Osteoblast (primary cell): ENCODE measurements around the gene SELE. TPM values are rescaled to one million over a fixed set of nuclear protein-coding genes. Genes with fewer than 3 reads are reported as not detected.
"Not testable (repeated sequence)": the region's sequence is repeated elsewhere in the genome, so short reads cannot be mapped to it uniquely, and the experiment has no call there.

Experiments
- DNase-seq: peaks from one replicate; pipeline ENCODE4 v3.0.0; 2011; ENCODE audit warnings: low spot score, mixed read lengths; ENCODE audit not compliant: insufficient read length; ENCODE audit errors: missing footprints
- H2AFZ ChIP-seq: 2 replicates; pipeline ENCODE4 v1.6.0; 2011; ENCODE audit warnings: mild to moderate bottlenecking, low read length
- H3K27ac ChIP-seq: 2 replicates; pipeline ENCODE4 v1.5.1; 2011; ENCODE audit warnings: mild to moderate bottlenecking, low read depth, low read length, moderate library complexity
- H3K27me3 ChIP-seq: 2 replicates; pipeline ENCODE4 v1.6.0; 2012; ENCODE audit warnings: mild to moderate bottlenecking, control low read depth, inconsistent platforms, low read length, moderate library complexity; ENCODE audit not compliant: insufficient read depth
- H3K36me3 ChIP-seq: 2 replicates; pipeline ENCODE4 v1.5.1; 2011; ENCODE audit warnings: mild to moderate bottlenecking, low read length, control low read depth, moderate library complexity; ENCODE audit not compliant: insufficient read depth
- H3K4me1 ChIP-seq: 2 replicates; pipeline ENCODE4 v1.5.1; 2011; ENCODE audit warnings: mild to moderate bottlenecking, low read length, control low read depth, moderate library complexity; ENCODE audit not compliant: insufficient read depth
- H3K4me2 ChIP-seq: 2 replicates; pipeline ENCODE4 v1.6.0; 2011; ENCODE audit warnings: mild to moderate bottlenecking, low read length; ENCODE audit not compliant: insufficient read depth
- H3K4me3 ChIP-seq: fragments of 200-600 bp; sonication (generic); 3 replicates; pipeline ENCODE4 v1.5.1; 2012; ENCODE audit warnings: mild to moderate bottlenecking, low read length, inconsistent platforms; ENCODE audit not compliant: insufficient read depth
- H3K79me2 ChIP-seq: 2 replicates; pipeline ENCODE4 v1.6.0; 2012; ENCODE audit warnings: mild to moderate bottlenecking, low read length, control low read depth, inconsistent platforms; ENCODE audit not compliant: insufficient read depth
- H3K9me3 ChIP-seq: 2 replicates; pipeline ENCODE4 v1.5.1; 2011; ENCODE audit warnings: low read depth, low read length, control low read depth
- H4K20me1 ChIP-seq: 2 replicates; pipeline ENCODE4 v1.6.0; 2012; ENCODE audit warnings: mild to moderate bottlenecking, low read length, control low read depth; ENCODE audit not compliant: insufficient read depth
- total RNA-seq: library from RNA; depleted of rRNA; stranded (reverse); fragments of >200 nt; gene quantifications from 2 replicates; pipeline ENCODE4 v1.2.3, GENCODE V29; 2012
- TF ChIP-seq, protein P1 (sequence below): IDR thresholded peaks from 2 replicates; pipeline ENCODE4 v1.5.1; 2011; ENCODE audit warnings: mild to moderate bottlenecking, low read depth, low read length, moderate library complexity; ENCODE audit errors: extremely low read depth

Gene SELE
- total RNA-seq, 1 donor: not detected

DNA sequence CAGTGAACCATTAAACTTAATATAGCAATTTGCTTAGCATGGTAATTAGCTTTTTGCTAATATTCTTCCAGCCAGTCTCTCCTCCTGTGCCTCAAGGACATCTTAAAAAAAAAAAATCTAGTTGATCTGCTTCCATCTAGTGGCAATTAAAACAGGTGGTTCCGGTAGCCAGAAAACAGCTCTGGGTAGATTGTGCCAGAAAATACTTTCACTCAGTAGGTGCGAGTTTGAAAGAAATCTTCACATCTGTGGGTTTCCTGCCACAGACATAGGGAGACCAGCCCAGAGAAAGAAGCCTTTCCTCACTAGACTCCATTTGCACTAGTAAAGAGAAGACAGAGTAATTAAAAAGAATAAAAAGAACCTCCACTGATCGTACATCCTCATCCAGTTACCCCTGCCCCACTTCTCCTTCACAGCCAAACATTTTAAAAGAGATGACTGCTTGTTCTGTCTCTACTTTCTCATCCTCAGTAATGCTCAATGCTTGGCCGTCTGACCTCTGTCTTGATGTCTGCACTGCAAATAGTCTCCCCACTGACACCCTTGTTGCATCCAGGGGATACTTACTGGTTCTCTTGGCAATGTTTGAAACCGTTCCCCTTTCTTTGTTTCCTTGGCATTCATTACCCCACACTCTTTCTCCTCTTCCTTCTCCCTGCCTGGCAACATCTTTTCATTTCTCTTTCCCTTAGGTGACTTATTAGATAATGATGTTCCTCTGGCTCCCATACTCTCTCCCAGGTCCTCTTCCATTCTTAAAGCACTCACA, 39.4 kb downstream of the SELE start:
- Histone ChIP-seq H2AFZ (no peak overlapping the region), H4K20me1 (no peaks in the 10 kb centered on the region), H3K27ac (no peak overlapping the region), H3K4me3 (no peak overlapping the region), H3K4me1 (no peaks in the 10 kb centered on the region), H3K4me2 (no peak overlapping the region), H3K79me2 (no peaks in the 10 kb centered on the region), H3K9me3 (no peaks in the 10 kb centered on the region), H3K27me3 (no peaks in the 10 kb centered on the region), H3K36me3 (no peaks in the 10 kb centered on the region)
- no peak for DNase-seq
- TF ChIP-seq, protein P1, sequence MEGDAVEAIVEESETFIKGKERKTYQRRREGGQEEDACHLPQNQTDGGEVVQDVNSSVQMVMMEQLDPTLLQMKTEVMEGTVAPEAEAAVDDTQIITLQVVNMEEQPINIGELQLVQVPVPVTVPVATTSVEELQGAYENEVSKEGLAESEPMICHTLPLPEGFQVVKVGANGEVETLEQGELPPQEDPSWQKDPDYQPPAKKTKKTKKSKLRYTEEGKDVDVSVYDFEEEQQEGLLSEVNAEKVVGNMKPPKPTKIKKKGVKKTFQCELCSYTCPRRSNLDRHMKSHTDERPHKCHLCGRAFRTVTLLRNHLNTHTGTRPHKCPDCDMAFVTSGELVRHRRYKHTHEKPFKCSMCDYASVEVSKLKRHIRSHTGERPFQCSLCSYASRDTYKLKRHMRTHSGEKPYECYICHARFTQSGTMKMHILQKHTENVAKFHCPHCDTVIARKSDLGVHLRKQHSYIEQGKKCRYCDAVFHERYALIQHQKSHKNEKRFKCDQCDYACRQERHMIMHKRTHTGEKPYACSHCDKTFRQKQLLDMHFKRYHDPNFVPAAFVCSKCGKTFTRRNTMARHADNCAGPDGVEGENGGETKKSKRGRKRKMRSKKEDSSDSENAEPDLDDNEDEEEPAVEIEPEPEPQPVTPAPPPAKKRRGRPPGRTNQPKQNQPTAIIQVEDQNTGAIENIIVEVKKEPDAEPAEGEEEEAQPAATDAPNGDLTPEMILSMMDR: no peak

DNA sequence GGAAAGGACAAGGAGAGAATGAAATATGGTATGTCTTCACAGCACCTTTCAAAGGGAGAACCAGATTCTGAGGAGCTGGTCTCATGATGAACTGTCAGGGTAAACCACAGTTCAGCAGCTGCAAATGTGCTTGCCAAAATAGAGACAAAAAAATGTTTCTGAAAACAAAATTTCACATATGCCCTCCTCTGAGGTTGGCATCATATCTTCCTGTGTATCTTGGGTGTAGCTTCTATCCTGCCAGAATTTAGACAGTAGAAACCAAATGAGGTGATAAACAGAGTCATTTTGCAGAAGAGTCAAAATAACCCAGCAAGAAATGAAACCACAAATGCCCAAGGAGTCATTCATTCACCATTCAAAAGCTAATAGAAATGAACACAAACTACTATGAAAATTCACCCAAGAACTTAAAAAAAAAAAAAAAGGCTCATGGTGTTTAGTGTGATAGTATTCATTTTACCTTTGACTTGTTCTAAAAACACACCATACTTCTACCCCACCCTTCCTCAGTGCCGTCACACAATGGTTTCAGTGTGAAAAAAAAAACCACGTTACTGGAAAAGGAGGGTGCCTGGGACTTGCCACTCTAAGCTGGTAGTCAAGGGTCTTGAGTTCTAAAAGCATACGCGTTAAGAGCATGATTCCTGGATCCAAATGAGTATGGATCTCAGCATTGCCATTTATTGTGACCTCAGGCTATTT, 41.0 kb downstream of the SELE start:
- Histone ChIP-seq H3K27ac (no peak overlapping the region), H3K9me3 (no peaks in the 10 kb centered on the region), H3K4me3 (no peak overlapping the region), H2AFZ (no peak overlapping the region), H3K4me2 (no peak overlapping the region), H4K20me1 (no peaks in the 10 kb centered on the region), H3K79me2 (no peaks in the 10 kb centered on the region), H3K4me1 (no peaks in the 10 kb centered on the region), H3K27me3 (peaks cover 2% of the 10 kb centered on the region), H3K36me3 (no peaks in the 10 kb centered on the region)
- DNase-seq: no peak
- TF ChIP-seq, protein P1: no peak

DNA sequence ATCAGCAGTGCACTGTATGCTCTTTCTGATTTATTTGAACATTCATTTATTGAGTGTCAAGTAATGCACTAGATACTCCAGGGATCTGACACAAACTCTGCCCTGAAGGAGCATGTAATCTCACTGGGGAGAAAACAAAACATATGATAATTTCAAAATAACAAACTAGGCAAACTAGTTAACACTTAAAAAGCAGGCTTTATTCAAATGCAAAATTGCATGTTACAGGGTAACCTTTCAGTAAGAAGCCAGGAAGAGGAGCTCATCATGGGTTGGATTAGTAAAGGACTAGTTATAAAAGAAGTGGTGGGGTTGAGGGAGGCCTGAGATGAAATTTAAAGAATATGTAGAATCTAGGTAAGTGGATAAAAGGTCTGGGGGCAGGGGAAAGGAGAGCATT, 43.4 kb downstream of the SELE start:
- H3K27ac ChIP-seq: no peak overlapping the region
- H3K4me3 ChIP-seq: no peak overlapping the region
- no peaks in the 10 kb centered on the region for H3K36me3 ChIP-seq
- no peak overlapping the region for H2AFZ ChIP-seq
- peaks cover 2% of the 10 kb centered on the region for H3K27me3 ChIP-seq
- no peak for DNase-seq
- no peaks in the 10 kb centered on the region for H3K4me1 ChIP-seq
- TF ChIP-seq, protein P1: no peak
- no peaks in the 10 kb centered on the region for H3K9me3 ChIP-seq
- no peaks in the 10 kb centered on the region for H4K20me1 ChIP-seq
- no peaks in the 10 kb centered on the region for H3K79me2 ChIP-seq
- H3K4me2 ChIP-seq: no peak overlapping the region

DNA sequence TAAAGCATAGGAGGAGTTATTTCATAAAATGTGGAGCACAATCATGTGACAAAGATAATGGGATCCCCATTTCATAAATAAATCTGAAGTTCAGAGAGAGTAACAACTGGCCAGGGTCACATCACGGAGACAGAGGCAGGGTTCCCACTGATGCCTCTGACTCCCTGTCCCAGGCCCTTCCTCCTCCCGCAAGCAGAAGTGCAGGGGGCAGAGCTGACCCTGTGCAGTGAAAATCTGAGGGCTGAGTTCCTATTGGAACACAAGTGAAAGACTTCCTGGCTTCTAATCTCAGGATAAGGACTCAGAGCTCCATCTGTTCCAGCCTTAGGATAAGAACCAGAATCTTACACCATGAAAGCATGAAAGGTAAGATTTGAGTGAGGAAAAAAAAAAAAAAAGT, 44.5 kb downstream of the SELE start:
- TF ChIP-seq, protein P1: no peak
- no peak overlapping the region for H3K4me3 ChIP-seq
- no peak overlapping the region for H2AFZ ChIP-seq
- no peaks in the 10 kb centered on the region for H4K20me1 ChIP-seq
- no peak overlapping the region for H3K27ac ChIP-seq
- no peaks in the 10 kb centered on the region for H3K9me3 ChIP-seq
- H3K4me1 ChIP-seq: no peaks in the 10 kb centered on the region
- no peaks in the 10 kb centered on the region for H3K36me3 ChIP-seq
- no peak overlapping the region for H3K4me2 ChIP-seq
- H3K27me3 ChIP-seq: peaks cover 2% of the 10 kb centered on the region
- DNase-seq: peak; percentile 27
- no peaks in the 10 kb centered on the region for H3K79me2 ChIP-seq

DNA sequence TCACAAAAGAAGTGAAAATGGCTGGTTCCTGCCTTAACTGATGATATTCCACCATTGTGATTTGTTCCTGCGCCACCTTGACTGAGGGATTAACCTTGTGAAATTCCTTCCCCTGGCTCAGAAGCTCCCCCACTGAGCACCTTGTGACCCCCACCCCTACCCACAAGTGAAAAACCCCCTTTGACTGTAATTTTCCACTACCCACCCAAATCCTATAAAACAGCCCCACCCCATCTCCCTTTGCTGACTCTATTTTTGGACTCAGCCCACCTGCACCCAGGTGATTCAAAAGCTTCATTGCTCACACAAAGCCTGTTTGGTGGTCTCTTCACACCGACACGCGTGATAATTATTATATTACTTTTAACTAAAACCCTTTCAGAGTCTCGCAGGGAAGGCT, 45.5 kb downstream of the SELE start:
- H2AFZ ChIP-seq, H3K4me3 ChIP-seq, DNase-seq, H3K27ac ChIP-seq, H3K9me3 ChIP-seq, H4K20me1 ChIP-seq, H3K36me3 ChIP-seq, H3K4me1 ChIP-seq, H3K4me2 ChIP-seq, H3K27me3 ChIP-seq, H3K79me2 ChIP-seq: not testable (repeated sequence)
